SU-DHL-6 (cell line): ENCODE measurements around the gene RUNX1.

ENCODE experiments used
- CTCF ChIP-seq: fragments of 200-600 bp; sonication (generic); IDR thresholded peaks from one replicate; pipeline ENCODE4 v1.5.1; 2017; ENCODE audit warnings: antibody characterized with exemption, mild to moderate bottlenecking, low read length, moderate library complexity; ENCODE audit not compliant: insufficient read depth, poor library complexity, severe bottlenecking
- EZH2phosphoT487 ChIP-seq: fragments of 200-600 bp; sonication (generic), shearing (Covaris generic); conservative IDR thresholded peaks from 2 replicates; pipeline ENCODE4 v1.6.1; 2018; ENCODE audit warnings: mild to moderate bottlenecking, antibody characterized with exemption, low read length, moderate library complexity, mixed read lengths

GRCh38 chr21:34916446-34916845 is 132.7 kb downstream of the RUNX1 start:
- TF ChIP-seq CTCF (no peak), EZH2phosphoT487 (no peak)
